HepG2 (cell line): Measurements from ENCODE around the gene PFN4. TPM values are rescaled to one million over a fixed set of nuclear protein-coding genes. Genes with fewer than 3 reads are reported as not detected.

Experiments
- BORCS8-MEF2B ChIP-seq: sonication (generic); formaldehyde crosslinking; IDR thresholded peaks from 2 replicates; pipeline ENCODE4 v1.8.0; 2022; ENCODE audit warnings: mild to moderate bottlenecking, missing genetic modification reagents
- CEBPG ChIP-seq: IDR thresholded peaks from 2 replicates; pipeline ENCODE4 v1.6.1; 2016
- EEA1 ChIP-seq: sonication (generic); formaldehyde crosslinking; IDR thresholded peaks from 2 replicates; pipeline ENCODE4 v1.5.1; 2020; ENCODE audit warnings: mild to moderate bottlenecking, missing genetic modification reagents, borderline replicate concordance
- FIP1L1 ChIP-seq: fragments of 200-400 bp; formaldehyde crosslinking; IDR thresholded peaks from 2 replicates; pipeline ENCODE4 v1.6.1; 2018; ENCODE audit warnings: low read depth, mild to moderate bottlenecking, low read length, moderate library complexity, borderline replicate concordance; ENCODE audit not compliant: insufficient read depth
- KLF16 ChIP-seq, 2 experiments: sonication (generic) in 1 of 2; formaldehyde crosslinking in 1 of 2; IDR thresholded peaks; 2 replicates each; pipeline versions ENCODE4 v1.6.1 to v1.8.0; 2016 to 2023; ENCODE audit warnings: missing genetic modification reagents in 2 of 2, missing compliant biosample characterization in 1 of 2
- MIER2 ChIP-seq: IDR thresholded peaks from 2 replicates; pipeline ENCODE4 v1.6.1; 2016; ENCODE audit warnings: missing biosample characterization, missing genetic modification reagents
- MYC ChIP-seq: sonication (generic); formaldehyde crosslinking; IDR thresholded peaks from 2 replicates; pipeline ENCODE4 v1.9.0; 2021; ENCODE audit warnings: missing genetic modification reagents, borderline replicate concordance
- NAIF1 ChIP-seq: sonication (generic); formaldehyde crosslinking; IDR thresholded peaks from 2 replicates; pipeline ENCODE4 v1.5.0; 2020; ENCODE audit warnings: mild to moderate bottlenecking, missing genetic modification reagents, borderline replicate concordance
- NRL ChIP-seq: sonication (generic); formaldehyde crosslinking; IDR thresholded peaks from 2 replicates; pipeline ENCODE4 v1.5.0; 2020; ENCODE audit warnings: missing genetic modification reagents, mild to moderate bottlenecking, moderate library complexity, borderline replicate concordance
- SYNCRIP ChIP-seq: fragments of 200-400 bp; formaldehyde crosslinking; IDR thresholded peaks from 2 replicates; pipeline ENCODE4 v1.6.1; 2018; ENCODE audit warnings: mild to moderate bottlenecking, low read depth, low read length; ENCODE audit not compliant: insufficient read depth
- TSC22D2 ChIP-seq: sonication (generic); formaldehyde crosslinking; IDR thresholded peaks from 2 replicates; pipeline ENCODE4 v1.5.1; 2020; ENCODE audit warnings: missing genetic modification reagents, mild to moderate bottlenecking, borderline replicate concordance
- ZNF772 ChIP-seq: sonication (generic); formaldehyde crosslinking; IDR thresholded peaks from 2 replicates; pipeline ENCODE4 v1.5.0; 2020; ENCODE audit warnings: mild to moderate bottlenecking, missing genetic modification reagents
- ZNF841 ChIP-seq: sonication (generic); formaldehyde crosslinking; IDR thresholded peaks from 2 replicates; pipeline ENCODE4 v1.8.1; 2023; ENCODE audit warnings: missing genetic modification reagents, borderline replicate concordance
- polyA plus RNA-seq, 8 experiments: library from polyadenylated mRNA; depleted of rRNA in 3 of 8; stranded (reverse) in 7 of 8; unstranded in 1 of 8; fragments of >200 nt; fragmentation: Illumina TruSeq in 4 of 8; extraction: Trizol in 4 of 8; gene quantifications; 2 replicates each; pipeline versions ENCODE4 v1.2.1 to v1.2.3, GENCODE V29; 2011 to 2016; ENCODE audit warnings: low read depth in 4 of 8, missing spikeins in 1 of 8, mixed read lengths in 1 of 8; ENCODE audit not compliant: insufficient read depth in 1 of 8
- total RNA-seq, 5 experiments: library from RNA; depleted of rRNA; stranded (reverse); fragments of >200 nt; fragmentation: Illumina TruSeq; extraction: Trizol; gene quantifications; 2 replicates each; pipeline ENCODE4 v1.2.3, GENCODE V29; 2016; ENCODE audit warnings: low read depth in 1 of 5
- TF ChIP-seq, protein P1 (sequence below): sonication (generic); formaldehyde crosslinking; IDR thresholded peaks from 2 replicates; pipeline ENCODE4; 2020; ENCODE audit warnings: missing genetic modification reagents, mild to moderate bottlenecking, borderline replicate concordance
- TF ChIP-seq, protein P2 (sequence below): sonication (generic); formaldehyde crosslinking; IDR thresholded peaks from 2 replicates; pipeline ENCODE4 v1.8.0; 2022; ENCODE audit warnings: low read depth, missing genetic modification reagents
- TF ChIP-seq, protein P3 (sequence below): sonication (generic); formaldehyde crosslinking; IDR thresholded peaks from 2 replicates; pipeline ENCODE4 v1.8.0; 2022; ENCODE audit warnings: missing genetic modification reagents, mild to moderate bottlenecking, moderate library complexity, borderline replicate concordance
- TF ChIP-seq, protein P4 (sequence below): sonication (generic); formaldehyde crosslinking; IDR thresholded peaks from 2 replicates; pipeline ENCODE4 v1.5.0; 2020; ENCODE audit warnings: missing genetic modification reagents, mild to moderate bottlenecking, borderline replicate concordance
- TF ChIP-seq, protein P5 (sequence below): sonication (generic); formaldehyde crosslinking; IDR thresholded peaks from 2 replicates; pipeline ENCODE4 v1.4.0; 2020; ENCODE audit warnings: missing genetic modification reagents

The PFN4 gene
- total and polyA plus RNA-seq, 2 of the 13 experiments (the other 11 are each of a cell fraction or from before 2014, with no cell fraction given) = 0.12 to 0.20 TPM

DNA sequence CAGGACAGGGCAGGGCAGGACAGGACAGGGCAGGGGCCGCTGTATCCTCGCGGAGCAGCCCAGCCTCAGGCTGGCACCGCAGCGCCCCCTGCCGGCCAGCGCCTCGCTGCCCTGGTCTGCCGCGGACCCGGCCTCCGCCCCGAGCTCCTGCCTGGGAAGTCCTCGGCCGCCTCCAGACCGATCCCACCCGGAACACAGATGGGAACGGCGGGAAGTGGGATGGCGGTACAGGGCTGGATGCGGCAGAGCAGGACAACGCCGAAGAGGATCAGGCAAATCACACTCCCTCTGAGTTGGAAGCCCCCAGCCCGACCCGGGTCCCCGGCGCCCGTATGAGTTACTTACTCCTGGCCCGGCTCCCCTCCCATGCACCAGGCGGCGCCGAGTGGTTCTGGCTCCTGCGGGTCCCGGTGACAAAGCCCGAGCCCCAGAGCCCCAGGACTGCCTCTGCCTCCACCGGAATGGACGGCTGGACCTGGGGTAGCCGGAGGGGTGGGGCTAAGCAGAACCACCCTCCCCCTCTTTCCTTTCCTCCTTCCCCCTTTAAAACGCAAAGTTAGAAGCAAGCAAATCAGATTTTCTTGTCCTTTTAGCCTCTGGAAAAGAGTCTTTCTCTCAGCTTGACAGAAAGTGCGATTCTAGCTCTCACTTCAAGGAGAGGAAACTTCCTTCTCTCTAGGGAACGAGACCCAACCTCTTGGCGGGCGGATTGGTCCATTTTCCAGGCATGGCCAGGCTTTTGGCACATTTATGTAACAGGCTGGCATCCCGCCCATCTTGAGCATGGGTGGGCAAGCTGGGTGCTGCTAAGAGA lies 38.5 kb downstream of the PFN4 start, which contains the start of gene TP53I3 (continued):
- TF ChIP-seq, protein P1, sequence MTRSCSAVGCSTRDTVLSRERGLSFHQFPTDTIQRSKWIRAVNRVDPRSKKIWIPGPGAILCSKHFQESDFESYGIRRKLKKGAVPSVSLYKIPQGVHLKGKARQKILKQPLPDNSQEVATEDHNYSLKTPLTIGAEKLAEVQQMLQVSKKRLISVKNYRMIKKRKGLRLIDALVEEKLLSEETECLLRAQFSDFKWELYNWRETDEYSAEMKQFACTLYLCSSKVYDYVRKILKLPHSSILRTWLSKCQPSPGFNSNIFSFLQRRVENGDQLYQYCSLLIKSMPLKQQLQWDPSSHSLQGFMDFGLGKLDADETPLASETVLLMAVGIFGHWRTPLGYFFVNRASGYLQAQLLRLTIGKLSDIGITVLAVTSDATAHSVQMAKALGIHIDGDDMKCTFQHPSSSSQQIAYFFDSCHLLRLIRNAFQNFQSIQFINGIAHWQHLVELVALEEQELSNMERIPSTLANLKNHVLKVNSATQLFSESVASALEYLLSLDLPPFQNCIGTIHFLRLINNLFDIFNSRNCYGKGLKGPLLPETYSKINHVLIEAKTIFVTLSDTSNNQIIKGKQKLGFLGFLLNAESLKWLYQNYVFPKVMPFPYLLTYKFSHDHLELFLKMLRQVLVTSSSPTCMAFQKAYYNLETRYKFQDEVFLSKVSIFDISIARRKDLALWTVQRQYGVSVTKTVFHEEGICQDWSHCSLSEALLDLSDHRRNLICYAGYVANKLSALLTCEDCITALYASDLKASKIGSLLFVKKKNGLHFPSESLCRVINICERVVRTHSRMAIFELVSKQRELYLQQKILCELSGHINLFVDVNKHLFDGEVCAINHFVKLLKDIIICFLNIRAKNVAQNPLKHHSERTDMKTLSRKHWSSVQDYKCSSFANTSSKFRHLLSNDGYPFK (CRISPR knock-in tag) = peak; percentile 86
- TF ChIP-seq TSC22D2 (CRISPR knock-in tag) (no peak), MIER2 (CRISPR knock-in tag) (peak; percentile 63; the same call in 1 of the 2 replicates), MYC (CRISPR knock-in tag) (peak; percentile 85; the same call in 1 of the 2 replicates), NRL (CRISPR knock-in tag) (peak; percentile 61), BORCS8-MEF2B (CRISPR knock-in tag) (peak; percentile 79), ZNF772 (CRISPR knock-in tag) (peak; percentile 89; the same call in 1 of the 2 replicates), KLF16 (CRISPR knock-in tag; IDR thresholded peaks at IDR 0.05) (peak in 1 of 2 experiments; percentile 84; a peak in 2 of 4 replicates), FIP1L1 (no peak), CEBPG (CRISPR knock-in tag) (0 out of 2 replicates have a peak, but pooled peaks have one; percentile 3), EEA1 (CRISPR knock-in tag) (peak; percentile 65; the same call in 1 of the 2 replicates), ZNF841 (CRISPR knock-in tag) (0 out of 2 replicates have a peak, but pooled peaks have one; percentile 43), NAIF1 (CRISPR knock-in tag) (no peak), SYNCRIP (no peak)
- TF ChIP-seq, protein P2, sequence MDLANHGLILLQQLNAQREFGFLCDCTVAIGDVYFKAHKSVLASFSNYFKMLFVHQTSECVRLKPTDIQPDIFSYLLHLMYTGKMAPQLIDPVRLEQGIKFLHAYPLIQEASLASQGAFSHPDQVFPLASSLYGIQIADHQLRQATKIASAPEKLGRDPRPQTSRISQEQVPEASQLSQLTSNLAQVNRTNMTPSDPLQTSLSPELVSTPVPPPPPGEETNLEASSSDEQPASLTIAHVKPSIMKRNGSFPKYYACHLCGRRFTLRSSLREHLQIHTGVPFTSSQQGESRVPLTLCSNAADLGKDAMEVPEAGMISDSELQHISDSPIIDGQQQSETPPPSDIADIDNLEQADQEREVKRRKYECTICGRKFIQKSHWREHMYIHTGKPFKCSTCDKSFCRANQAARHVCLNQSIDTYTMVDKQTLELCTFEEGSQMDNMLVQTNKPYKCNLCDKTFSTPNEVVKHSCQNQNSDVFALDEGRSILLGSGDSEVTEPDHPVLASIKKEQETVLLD = peak; percentile 45; the same call in 1 of the 2 replicates
- TF ChIP-seq, protein P3, sequence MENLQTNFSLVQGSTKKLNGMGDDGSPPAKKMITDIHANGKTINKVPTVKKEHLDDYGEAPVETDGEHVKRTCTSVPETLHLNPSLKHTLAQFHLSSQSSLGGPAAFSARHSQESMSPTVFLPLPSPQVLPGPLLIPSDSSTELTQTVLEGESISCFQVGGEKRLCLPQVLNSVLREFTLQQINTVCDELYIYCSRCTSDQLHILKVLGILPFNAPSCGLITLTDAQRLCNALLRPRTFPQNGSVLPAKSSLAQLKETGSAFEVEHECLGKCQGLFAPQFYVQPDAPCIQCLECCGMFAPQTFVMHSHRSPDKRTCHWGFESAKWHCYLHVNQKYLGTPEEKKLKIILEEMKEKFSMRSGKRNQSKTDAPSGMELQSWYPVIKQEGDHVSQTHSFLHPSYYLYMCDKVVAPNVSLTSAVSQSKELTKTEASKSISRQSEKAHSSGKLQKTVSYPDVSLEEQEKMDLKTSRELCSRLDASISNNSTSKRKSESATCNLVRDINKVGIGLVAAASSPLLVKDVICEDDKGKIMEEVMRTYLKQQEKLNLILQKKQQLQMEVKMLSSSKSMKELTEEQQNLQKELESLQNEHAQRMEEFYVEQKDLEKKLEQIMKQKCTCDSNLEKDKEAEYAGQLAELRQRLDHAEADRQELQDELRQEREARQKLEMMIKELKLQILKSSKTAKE (CRISPR knock-in tag) = peak; percentile 62; the same call in 1 of the 2 replicates
- TF ChIP-seq, protein P4, sequence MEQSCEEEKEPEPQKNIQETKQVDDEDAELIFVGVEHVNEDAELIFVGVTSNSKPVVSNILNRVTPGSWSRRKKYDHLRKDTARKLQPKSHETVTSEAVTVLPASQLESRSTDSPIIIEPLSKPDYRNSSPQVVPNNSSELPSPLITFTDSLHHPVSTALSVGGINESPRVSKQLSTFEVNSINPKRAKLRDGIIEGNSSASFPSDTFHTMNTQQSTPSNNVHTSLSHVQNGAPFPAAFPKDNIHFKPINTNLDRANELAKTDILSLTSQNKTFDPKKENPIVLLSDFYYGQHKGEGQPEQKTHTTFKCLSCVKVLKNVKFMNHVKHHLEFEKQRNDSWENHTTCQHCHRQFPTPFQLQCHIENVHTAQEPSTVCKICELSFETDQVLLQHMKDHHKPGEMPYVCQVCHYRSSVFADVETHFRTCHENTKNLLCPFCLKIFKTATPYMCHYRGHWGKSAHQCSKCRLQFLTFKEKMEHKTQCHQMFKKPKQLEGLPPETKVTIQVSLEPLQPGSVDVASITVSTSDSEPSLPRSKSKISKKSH (CRISPR knock-in tag) = peak; percentile 48; the same call in 1 of the 2 replicates
- TF ChIP-seq, protein P5, sequence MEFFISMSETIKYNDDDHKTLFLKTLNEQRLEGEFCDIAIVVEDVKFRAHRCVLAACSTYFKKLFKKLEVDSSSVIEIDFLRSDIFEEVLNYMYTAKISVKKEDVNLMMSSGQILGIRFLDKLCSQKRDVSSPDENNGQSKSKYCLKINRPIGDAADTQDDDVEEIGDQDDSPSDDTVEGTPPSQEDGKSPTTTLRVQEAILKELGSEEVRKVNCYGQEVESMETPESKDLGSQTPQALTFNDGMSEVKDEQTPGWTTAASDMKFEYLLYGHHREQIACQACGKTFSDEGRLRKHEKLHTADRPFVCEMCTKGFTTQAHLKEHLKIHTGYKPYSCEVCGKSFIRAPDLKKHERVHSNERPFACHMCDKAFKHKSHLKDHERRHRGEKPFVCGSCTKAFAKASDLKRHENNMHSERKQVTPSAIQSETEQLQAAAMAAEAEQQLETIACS = no peak
